ENCODE measurements around the gene PDE4C.
"Not testable (repeated sequence)": the region's sequence is repeated elsewhere in the genome, so short reads cannot be mapped to it uniquely, and the experiment has no call there.

The PDE4C gene

DNA sequence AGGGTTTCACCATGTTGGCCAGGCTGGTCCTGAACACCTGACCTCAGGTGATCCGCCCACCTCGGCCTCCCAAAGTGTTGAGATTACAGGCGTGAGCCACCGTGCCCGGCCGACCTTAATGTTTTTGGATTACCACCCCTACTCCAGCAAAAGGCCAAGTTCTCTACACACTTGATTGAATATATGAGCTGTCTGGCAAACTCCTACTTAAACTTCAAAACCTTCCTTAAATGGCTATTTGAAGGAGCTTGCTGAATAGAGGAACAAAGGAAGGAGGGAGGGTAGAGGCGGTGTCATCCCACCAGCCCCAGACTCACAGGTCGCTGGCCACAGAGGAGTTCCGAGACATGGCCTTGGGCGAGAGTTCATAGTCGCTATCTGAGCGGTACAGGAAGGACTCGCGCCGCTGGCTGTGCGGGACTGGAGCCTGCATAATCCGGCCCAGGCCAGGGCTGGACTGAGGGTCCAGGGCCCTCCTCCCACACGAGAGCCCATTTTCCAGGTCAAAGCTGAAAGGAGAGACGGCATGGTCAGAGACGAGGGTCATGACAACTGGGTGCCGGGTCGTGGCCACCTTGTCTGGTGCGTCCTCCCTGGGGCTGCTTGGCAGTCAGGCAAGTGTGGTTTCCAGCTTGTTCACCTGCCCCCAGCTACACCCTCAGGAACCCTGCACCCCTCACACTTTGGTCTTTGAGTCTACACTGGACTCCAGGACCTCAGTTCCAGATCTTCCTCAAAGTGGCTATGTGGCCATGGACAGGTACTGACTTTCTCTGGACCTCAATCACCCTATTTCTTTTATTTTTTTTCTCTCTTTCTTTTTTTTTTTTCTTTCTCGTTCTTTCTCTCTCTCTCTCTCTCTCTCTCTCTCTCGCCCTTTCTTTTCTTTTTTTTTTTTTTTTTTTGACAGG, 4.2 kb downstream of the PDE4C start:
- DNase-seq = no peak

- DNase-seq = peak; percentile 33
Observed at GRCh38 chr19:18220632-18221275, 5.5 kb downstream of the PDE4C start.

DNA sequence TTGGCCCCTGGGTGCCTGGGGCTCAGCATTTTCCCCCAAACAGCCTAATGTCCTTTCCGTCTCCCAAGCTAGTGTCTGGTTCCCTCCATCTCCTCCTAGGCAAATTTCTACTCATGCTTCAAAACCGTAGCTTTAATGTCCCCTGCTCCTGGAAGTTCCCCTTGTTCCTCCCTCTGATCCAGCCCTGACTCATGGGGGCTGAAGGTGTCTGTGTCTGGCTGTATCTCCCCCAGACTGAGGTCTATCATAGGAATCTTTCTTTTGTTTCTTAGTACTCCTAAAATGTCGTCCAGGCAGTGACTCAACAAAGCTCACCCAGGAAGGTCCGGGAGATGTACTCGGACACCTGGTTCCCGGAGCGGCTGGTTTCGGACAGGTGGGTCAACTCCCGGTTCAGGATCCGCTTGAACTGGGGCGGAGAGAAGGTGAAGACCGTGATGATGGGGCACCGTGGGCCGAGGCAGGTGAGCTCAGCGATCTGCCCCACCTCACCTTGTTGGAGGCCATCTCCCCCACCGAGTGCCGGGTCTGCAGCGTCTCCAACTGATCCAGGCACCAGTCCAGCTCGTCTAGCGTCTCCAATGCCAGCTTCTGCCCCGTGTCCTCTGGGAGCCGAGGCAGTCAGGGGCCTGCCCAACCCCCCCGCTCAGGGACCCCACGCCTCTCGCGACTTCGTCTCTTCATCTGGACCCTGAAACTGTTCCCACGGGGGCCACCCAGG, 6.2 kb downstream of the PDE4C start:
- no peak for DNase-seq

GRCh38 chr19:18218600-18218999, 7.6 kb downstream of the PDE4C start:
- DNase-seq = no peak

DNA sequence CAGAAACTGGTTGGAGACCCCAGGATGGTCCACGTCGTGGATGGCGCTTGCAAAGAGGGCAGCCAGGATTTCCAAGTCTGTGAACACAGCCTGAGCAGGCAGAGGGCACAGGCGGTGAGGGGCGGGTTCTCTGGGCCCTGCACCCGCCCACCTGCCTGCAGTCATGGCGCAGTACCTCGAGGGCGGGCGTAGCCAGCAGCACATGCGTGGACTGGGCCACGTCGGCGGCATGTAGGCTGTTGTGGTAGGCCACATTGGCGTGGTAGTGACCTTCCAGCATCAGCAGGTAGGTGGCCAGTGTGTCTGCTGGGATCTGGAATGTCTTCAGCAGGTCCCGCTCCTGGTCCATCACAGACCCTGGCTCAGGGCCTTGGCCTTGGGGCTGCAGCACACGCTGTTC, 8.1 kb downstream of the PDE4C start:
- DNase-seq = no peak

- no peak for DNase-seq
Observed at GRCh38 chr19:18216789-18217188, 9.4 kb downstream of the PDE4C start.

DNA sequence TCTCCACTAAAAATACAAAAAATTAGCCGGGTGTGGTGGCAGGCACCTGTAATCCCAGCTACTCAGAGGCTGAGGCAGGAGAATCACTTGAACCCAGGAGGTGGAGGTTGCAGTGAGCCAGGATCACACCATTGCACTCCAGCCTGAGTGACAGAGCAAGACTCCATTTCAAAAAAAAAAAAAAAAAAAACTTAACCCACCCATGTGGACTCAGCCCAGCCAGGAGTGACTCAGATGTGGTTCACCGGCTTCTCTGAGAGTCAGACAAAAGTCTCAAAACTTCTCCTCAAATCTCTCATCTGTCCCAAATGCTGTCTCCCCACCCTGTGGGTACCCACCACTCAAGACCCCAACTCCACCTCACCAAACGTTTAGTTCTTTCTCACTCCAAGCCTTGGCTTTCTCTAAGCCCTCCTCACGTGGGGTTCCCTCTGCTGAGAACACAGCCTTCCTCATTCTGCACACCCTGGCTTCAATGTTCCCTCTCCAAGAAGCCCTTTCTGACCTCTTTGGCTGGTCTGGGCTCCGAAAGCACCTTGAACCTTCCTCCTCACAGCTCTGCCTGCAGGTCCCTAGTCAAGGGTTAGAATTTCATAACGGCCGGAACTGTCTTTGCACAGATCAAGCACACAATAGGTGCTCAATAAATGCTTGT, 11.3 kb downstream of the PDE4C start:
- DNase-seq = no peak

DNA sequence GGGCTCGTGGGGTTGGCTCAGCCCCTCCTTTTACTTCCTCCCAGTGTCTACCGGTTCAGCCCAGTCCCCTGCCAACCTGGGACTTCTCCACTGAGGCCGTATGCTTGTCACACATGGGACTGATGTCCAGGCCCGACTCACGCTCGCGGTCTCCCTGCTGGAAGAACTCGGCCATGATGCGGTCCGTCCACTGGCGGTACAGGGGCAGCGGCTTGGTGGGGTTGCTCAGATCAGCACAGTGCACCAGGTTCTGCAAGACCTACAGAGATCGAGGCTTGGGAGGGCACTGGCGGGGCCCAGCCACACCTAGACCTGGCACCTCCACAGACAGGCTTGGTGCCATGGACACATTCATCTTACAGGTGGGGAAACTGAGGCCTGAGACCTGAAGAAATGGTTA, 14.6 kb downstream of the PDE4C start:
- no peak for DNase-seq

DNA sequence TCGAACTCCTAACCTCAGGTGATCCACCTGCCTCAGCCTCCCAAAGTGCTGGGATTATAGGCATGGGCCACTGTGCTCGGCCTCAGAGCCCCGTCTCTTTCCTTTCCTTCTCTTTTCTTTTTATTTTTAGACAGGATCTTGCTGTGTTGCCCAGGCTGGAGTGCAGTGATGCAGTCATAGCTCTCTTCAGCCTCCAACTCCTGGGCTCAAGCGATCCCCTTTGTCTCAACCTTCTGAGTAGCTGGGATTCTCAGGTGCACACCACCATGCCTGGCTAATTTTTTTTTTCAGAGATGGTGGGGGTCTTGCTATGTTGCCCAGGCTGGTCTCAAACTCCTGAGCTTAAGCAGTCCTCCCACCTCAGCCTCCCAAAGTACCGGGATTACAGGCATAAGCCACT, 16.3 kb downstream of the PDE4C start:
- DNase-seq = not testable (repeated sequence)

GRCh38 chr19:18208098-18208951, 17.9 kb downstream of the PDE4C start:
- no peak for DNase-seq

GRCh38 chr19:18206018-18206417, 20.2 kb downstream of the PDE4C start:
- no peak for DNase-seq

DNA sequence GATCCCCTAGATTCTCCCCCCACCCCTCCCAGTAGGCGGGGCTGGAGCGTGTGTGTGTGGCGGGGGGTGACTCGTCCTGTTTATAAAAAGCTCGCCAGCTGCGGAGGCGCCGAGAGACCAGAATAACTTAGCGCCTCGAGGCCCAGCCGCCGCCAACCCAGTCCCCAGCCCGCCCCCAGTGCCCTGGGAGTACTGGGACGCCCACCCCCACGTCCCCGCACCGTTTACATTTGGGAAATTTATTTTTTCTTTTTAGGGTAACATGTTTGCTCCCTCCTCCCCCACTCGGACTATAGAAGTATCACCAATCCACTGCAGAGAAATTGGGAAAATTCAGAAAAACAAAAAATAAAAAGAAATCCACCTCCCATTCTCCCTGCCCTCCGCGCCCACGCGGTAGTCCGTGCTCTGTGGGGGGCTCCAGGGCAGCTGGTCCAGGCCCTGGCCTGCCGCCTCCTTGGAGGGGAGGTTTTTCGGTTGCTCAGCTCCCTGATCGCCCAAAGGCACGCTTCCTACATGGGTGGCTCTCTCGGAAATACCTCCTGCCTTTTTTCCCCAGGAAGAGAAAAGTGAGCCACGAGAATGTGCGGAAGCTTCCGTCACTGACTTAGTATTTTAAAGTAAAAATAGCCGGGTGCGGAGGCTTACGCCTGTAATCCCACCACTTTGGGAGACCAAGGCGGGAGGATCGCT, 20.9 kb downstream of the PDE4C start:
- peak; percentile 43 for DNase-seq

DNA sequence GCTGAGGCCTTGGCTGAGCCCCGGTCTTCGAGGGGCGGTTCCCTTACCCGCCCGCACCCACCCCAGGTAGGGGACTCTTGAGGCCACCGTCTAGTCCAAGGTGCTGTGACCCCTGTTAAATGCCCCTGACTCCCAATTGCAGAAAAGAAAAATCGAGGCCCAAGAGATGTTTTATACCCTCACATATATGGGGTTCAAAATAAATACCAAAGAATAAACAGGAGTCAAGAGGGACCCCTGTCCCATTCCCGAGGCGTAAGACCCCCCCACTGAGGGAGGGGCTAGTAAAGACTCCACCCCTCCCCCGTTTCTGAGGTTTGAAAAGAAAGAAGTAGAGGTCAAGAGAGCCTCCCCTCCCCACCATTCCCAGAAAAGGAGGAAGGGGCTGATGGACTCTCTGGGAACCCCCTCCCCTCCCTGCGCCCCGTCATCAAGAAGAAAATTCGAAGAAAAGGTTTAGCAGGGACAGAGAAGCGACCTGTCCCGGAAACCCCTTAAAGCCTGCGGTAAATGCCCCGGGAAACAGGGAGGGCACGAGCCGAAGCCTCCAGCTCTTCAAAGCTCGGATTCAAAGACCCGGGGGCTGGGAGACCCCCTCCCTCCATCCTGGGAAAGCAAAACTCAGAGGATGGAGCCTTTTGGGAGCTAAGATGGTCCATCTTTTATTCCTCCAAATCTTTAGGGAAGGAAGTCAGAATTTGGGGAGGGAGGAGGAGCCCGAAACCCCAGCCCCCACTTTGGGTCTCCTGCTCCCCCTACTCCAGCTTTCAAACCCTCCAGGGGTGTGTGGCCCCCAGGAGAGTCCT, 21.6 kb downstream of the PDE4C start:
- DNase-seq = peak; percentile 81

DNA sequence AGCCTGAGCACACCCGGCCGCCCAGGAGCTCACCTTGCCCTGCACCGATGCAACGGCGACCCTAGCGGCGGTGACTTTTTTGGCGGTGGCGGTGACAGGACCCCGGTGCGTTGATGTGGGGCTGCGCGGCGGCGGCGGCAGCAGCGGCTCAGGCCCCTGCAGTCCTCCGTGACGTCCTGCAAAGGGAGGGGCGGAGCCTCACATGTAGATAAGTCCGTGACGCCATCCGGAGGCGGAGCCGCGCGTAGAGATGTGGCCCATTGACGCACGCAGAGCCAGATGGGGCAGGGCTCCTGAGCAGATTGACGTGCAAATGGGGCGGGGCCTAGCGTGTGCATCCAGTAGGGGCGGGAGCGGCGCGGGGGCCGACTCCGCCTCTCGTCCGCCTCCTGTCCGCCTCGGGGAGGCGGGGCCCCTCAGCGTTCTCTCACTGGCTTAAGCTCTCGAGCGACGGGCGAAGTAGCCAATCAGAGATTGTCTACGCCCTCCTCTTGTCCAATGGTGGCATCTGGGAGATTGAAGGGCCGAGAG, 22.3 kb downstream of the PDE4C start, which contains the start of gene RAB3A:
TSS of gene RAB3A (minus strand) at position 180 of the 531 bp plus-strand sequence. CDS start 1,302 bp downstream, outside the sequence.
- peak; percentile 100 for DNase-seq

- no peak for DNase-seq
Observed at GRCh38 chr19:18203408-18203862, 22.8 kb downstream of the PDE4C start.

GRCh38 chr19:18202778-18203407, 23.3 kb downstream of the PDE4C start:
- no peak for DNase-seq

DNA sequence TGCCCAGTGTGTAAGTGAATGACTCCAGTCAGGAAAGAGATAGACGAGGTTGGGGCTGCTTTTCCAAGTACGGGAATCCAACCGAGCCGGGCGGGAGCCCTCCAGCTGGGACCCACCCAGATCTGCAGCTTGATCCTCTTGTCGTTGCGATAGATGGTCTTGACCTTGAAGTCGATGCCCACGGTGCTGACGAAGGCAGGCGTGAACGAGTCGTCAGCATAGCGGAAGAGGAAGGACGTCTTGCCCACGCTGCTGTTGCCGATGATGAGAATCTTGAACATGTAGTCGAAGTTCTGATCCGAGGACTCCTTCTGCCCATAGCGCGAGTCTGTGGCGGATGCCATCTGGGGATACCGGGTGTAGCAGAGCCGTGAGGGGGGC, 23.9 kb downstream of the PDE4C start:
- DNase-seq = no peak

GRCh38 chr19:18198374-18198773, 27.9 kb downstream of the PDE4C start:
- DNase-seq = no peak

- no peak for DNase-seq
Observed at GRCh38 chr19:18197941-18198340, 28.3 kb downstream of the PDE4C start.

GRCh38 chr19:18197306-18197705, 28.9 kb downstream of the PDE4C start:
- no peak for DNase-seq

All from NCI-H1436 (cell line).